GM12878 (cell line): ENCODE measurements around the gene PDLIM4. TPM values are rescaled to one million over a fixed set of nuclear protein-coding genes. Genes with fewer than 3 reads are reported as not detected.

Experiments used
- ATAC-seq: fragments of 200-7000 bp; cut with Tn5 transposase; 3 replicates; pipeline ENCODE4 v1.9.1; 2020; ENCODE audit warnings: mild to moderate bottlenecking, moderate library complexity
- BruUV-seq: library from RNA; stranded (reverse); fragments of 400-500 nt; replicated peaks from 2 replicates; lab custom pipeline; 2021; lab: Mats Ljungman, UMichigan
- CTCF ChIA-PET: fragments of 300-600 bp; sonication (Branson Sonifier 250); formaldehyde crosslinking; extraction: SDS; loops from one replicate; lab custom pipeline; 2021; ENCODE audit warnings: inconsistent platforms; lab: Yijun Ruan, JAX
- POLR2A ChIA-PET: fragments of 350-600 bp; formaldehyde crosslinking; extraction: SDS; loops from one replicate; lab custom pipeline; 2021; ENCODE audit warnings: inconsistent platforms; lab: Charles Lee
- RAD21 ChIA-PET: fragments of 300-600 bp; sonication (Branson Sonifier 250); formaldehyde crosslinking; loops from one replicate; lab custom pipeline; 2023; ENCODE audit warnings: antibody characterized with exemption; ENCODE audit not compliant: unreplicated experiment; lab: Charles Lee
- SMC1A ChIA-PET: fragments of 300-600 bp; sonication (Branson Sonifier 250); formaldehyde crosslinking; loops from one replicate; lab custom pipeline; 2023; ENCODE audit not compliant: unreplicated experiment, uncharacterized antibody; lab: Charles Lee
- DNase-seq: peaks from one replicate; pipeline ENCODE4 v3.0.0-alpha.2; 2011; ENCODE audit warnings: low read depth, low spot score
- FAIRE-seq: peaks from 3 replicates; lab custom pipeline; 2011; peaks lifted over from hg19 to GRCh38; lab: Jason Lieb, UNC
- H2AFZ ChIP-seq: 2 replicates; pipeline ENCODE4 v1.6.0; 2011; ENCODE audit warnings: low read depth, low read length, control low read depth; ENCODE audit not compliant: control insufficient read depth
- H3K27ac ChIP-seq: 2 replicates; pipeline ENCODE4 v1.5.1; 2011; ENCODE audit warnings: control low read depth; ENCODE audit not compliant: control insufficient read depth, insufficient read depth
- H3K27me3 ChIP-seq, 2 experiments: replicated peaks in 1 of 2; 2 replicates each; pipeline versions ENCODE4 v1.6.0 to v1.6.1; 2011; ENCODE audit warnings: low read length in 1 of 2; ENCODE audit not compliant: control insufficient read depth in 2 of 2, insufficient read depth in 2 of 2
- H3K36me3 ChIP-seq, 2 experiments: 2 replicates each; pipeline ENCODE4 v1.5.1; 2011; ENCODE audit warnings: low read length in 1 of 2; ENCODE audit not compliant: control insufficient read depth in 2 of 2, insufficient read depth in 2 of 2
- H3K4me1 ChIP-seq: 2 replicates; pipeline ENCODE4 v1.6.1; 2011; ENCODE audit warnings: mild to moderate bottlenecking, low read length, moderate library complexity, mixed read lengths; ENCODE audit not compliant: control insufficient read depth, insufficient read depth
- H3K4me2 ChIP-seq: 2 replicates; pipeline ENCODE4 v1.6.0; 2011; ENCODE audit warnings: control low read depth; ENCODE audit not compliant: control insufficient read depth, insufficient read depth
- H3K4me3 ChIP-seq: fragments of 200-600 bp; sonication (generic); 2 replicates; pipeline ENCODE4 v1.5.1; 2016
- H3K79me2 ChIP-seq: 2 replicates; pipeline ENCODE4 v1.6.0; 2011; ENCODE audit warnings: low read length; ENCODE audit not compliant: control insufficient read depth, insufficient read depth
- H3K9ac ChIP-seq: 2 replicates; pipeline ENCODE4 v1.8.0; 2011; ENCODE audit warnings: low read length, control low read depth, mixed read lengths; ENCODE audit not compliant: control insufficient read depth, insufficient read depth
- H3K9me3 ChIP-seq: replicated peaks from 3 replicates; pipeline ENCODE4 v1.5.1; 2011; ENCODE audit warnings: mild to moderate bottlenecking, low read length; ENCODE audit not compliant: control insufficient read depth, insufficient read depth
- H4K20me1 ChIP-seq: 2 replicates; pipeline ENCODE4 v1.6.0; 2011; ENCODE audit not compliant: control insufficient read depth, insufficient read depth
- ASH2L ChIP-seq: fragments of 300-600, 200-600 bp; sonication (generic); IDR thresholded peaks from 2 replicates; pipeline ENCODE4 v1.6.1; 2017; ENCODE audit warnings: low read depth, mild to moderate bottlenecking, borderline replicate concordance
- CBX5 ChIP-seq: sonication (generic); IDR thresholded peaks from 2 replicates; pipeline ENCODE4 v1.6.1; 2016; ENCODE audit warnings: low read depth, moderate library complexity, mild to moderate bottlenecking, inconsistent platforms
- EZH2 ChIP-seq: IDR thresholded peaks from 2 replicates; pipeline ENCODE4 v1.6.1; 2012; ENCODE audit warnings: low read depth, mild to moderate bottlenecking, control low read depth, inconsistent platforms, low read length, borderline replicate concordance; ENCODE audit not compliant: control insufficient read depth
- FOXK2 ChIP-seq: fragments of 450-650 bp; IDR thresholded peaks from 2 replicates; pipeline ENCODE4 v1.6.1; 2017; ENCODE audit warnings: mild to moderate bottlenecking, moderate library complexity
- GABPA ChIP-seq: IDR thresholded peaks from 2 replicates; pipeline ENCODE4 v1.6.1; 2014; ENCODE audit warnings: antibody characterized with exemption, low read depth, mild to moderate bottlenecking, inconsistent platforms
- HDAC6 ChIP-seq: fragments of 200-600 bp; sonication (generic); IDR thresholded peaks from one replicate; pipeline ENCODE4 v1.8.0; 2017; ENCODE audit warnings: antibody characterized with exemption; ENCODE audit not compliant: unreplicated experiment
- JUNB ChIP-seq: IDR thresholded peaks from 2 replicates; pipeline ENCODE4 v1.6.1; 2016; ENCODE audit warnings: antibody characterized with exemption, mild to moderate bottlenecking
- RUNX3 ChIP-seq: IDR thresholded peaks from 2 replicates; pipeline ENCODE4 v1.6.1; 2012; ENCODE audit warnings: low read length, inconsistent platforms
- SMC3 ChIP-seq: IDR thresholded peaks from 2 replicates; pipeline ENCODE4 v1.6.1; 2011; ENCODE audit warnings: low read length, improper control_type of control experiment, borderline replicate concordance
- WGBS: methylation state at CpG from one replicate; pipeline ENCODE4 v1.1.6; 2016; ENCODE audit warnings: low lambda C conversion rate; ENCODE audit not compliant: insufficient replicate concordance, insufficient coverage; ENCODE audit errors: missing lambda C conversion rate; 5-methylcytosine and 5-hydroxymethylcytosine counted together
- in situ Hi-C: fragments of 300-500 bp; cut with MboI; formaldehyde crosslinking; loops from 9 replicates; pipeline ENCODE4 v1.14.3; 2018; ENCODE audit warnings: mixed read lengths
- intact Hi-C: fragments of 100-400 bp; cut with micrococcal nuclease; formaldehyde crosslinking; loops from one replicate; pipeline ENCODE4 v1.14.2; 2022; ENCODE audit not compliant: unreplicated experiment
- polyA plus RNA-seq, 11 experiments: library from polyadenylated mRNA; depleted of rRNA in 4 of 11; unstranded in 6 of 11; stranded (reverse) in 5 of 11; fragments of >200 nt; fragmentation: Nextera tagmentation in 4 of 11; fragmentation: Illumina TruSeq in 1 of 11; extraction: Ambion mirVana in 4 of 11; extraction: Trizol in 1 of 11; gene quantifications; 1 replicate in 1 of 11; 2 replicates in 10 of 11; pipeline versions ENCODE4 v1.2.1 to v1.2.3, GENCODE V29; 2011 to 2016; ENCODE audit warnings: inconsistent platforms in 2 of 11, missing spikeins in 2 of 11, low read depth in 1 of 11
- total RNA-seq, 4 experiments: library from RNA; depleted of rRNA in 3 of 4; stranded (reverse); fragments of >200 nt in 3 of 4; fragmentation: Illumina TruSeq in 1 of 4; extraction: Trizol in 1 of 4; gene quantifications; 2 replicates each; pipeline versions ENCODE4 v1.2.1 to v1.2.3, GENCODE V29; 2013 to 2021

Gene PDLIM4
- total and polyA plus RNA-seq, 10 of the 15 experiments (the other 5 are each of a cell fraction or from before 2014, with no cell fraction given) = 0.13 to 1.7 (median 0.39) TPM; not detected in 3

DNA sequence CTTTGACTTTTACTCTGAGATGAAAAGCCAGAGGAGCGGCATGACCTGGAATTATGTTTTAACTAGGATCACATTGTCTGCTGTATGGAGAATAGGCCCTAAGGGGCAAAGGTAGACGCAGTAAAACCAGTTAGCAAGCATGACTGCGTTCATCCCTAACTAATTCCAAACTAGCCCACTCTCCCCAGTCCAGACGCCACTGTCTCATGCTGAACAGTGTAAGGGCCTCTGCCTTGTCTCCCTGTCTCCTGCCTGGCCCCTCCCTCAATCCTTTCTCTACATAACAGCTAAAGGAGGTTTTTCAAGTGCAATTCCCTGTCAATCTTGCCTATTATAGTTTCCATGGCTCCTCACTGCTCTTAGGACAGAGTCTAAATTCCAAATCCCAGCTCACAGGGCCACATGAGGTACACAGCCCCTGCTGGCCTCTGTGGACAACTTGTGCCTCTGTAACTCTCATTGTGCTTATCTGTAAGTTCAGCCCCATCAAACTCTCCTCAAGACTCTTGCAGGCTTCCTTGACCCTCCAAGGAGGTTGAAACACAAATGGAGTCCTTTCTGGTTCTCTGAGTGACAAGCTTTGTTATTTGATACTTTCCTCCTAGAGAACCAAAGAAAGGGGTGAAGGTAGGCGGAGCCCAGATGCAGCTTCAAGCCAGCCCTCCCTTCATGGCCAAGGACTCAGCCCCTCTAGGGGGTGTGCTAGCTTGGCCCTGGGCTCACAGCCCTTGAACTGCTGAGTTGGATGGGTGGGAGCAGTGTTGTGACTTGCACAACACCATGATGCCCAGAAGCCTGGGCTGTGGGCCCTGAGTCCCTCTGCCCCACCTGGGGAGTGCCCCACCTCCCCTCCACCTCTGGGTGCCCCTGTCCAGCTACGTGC is 20.7 kb downstream of the PDLIM4 start:
- H3K9ac ChIP-seq = no peak overlapping the region
- CTCF ChIA-PET = interaction anchor here (1.1 to 3.5 kb wide), 3 partner anchors 10 to 41 kb away, joined by 3 to 16 read pairs (median 4); no protein-coding TSS in a partner anchor
- intact Hi-C loops = no loop called here

GRCh38 chr5:132279801-132280200 is 22.3 kb downstream of the PDLIM4 start:
- no peak overlapping the region for H3K4me3 ChIP-seq
- WGBS = 13% methylated on average over 3 of the region's 3 CpGs
- in situ Hi-C loops (no loop called here), intact Hi-C loops (no loop called here)
- ChIA-PET POLR2A (no interaction called here), CTCF (interaction anchor here (1.0 to 3.5 kb wide), 5 partner anchors 12 to 89 kb away, joined by 3 to 16 read pairs (median 3); partner anchors contain the start of gene SLC22A5), SMC1A (interaction anchor here (0.9 kb wide), 1 partner anchor 88 kb away, joined by 3 read pairs; no protein-coding TSS in a partner anchor), RAD21 (no interaction called here)
- H3K79me2 ChIP-seq = no peaks in the 10 kb centered on the region
- FAIRE-seq = no peak
- no peak overlapping the region for H3K4me2 ChIP-seq
- H3K36me3 ChIP-seq = no peaks in the 10 kb centered on the region
- H2AFZ ChIP-seq = no peak overlapping the region
- no peaks in the 10 kb centered on the region for H4K20me1 ChIP-seq
- H3K4me1 ChIP-seq = no peaks in the 10 kb centered on the region
- peaks cover 0 to 4% of the 10 kb centered on the region in 2 experiments; a peak in 2 of 4 replicates for H3K27me3 ChIP-seq
- H3K9ac ChIP-seq = no peak overlapping the region
- no peak for ATAC-seq
- no peaks in the 10 kb centered on the region for H3K9me3 ChIP-seq
- DNase-seq = no peak
- no peak overlapping the region for H3K27ac ChIP-seq
- no TSS peak for BruUV-seq
- TF ChIP-seq ASH2L (no peak), RUNX3 (no peak), GABPA (no peak), SMC3 (no peak), HDAC6 (no peak), FOXK2 (no peak)

More for the DNA sequence above, 20.7 kb downstream of the PDLIM4 start:
- WGBS = 34% methylated on average over 6 of the region's 6 CpGs
- Histone ChIP-seq H3K4me1 (no peaks in the 10 kb centered on the region), H3K27ac (no peak overlapping the region), H3K4me3 (no peak overlapping the region), H3K4me2 (no peak overlapping the region), H2AFZ (no peak overlapping the region), H4K20me1 (no peaks in the 10 kb centered on the region), H3K79me2 (no peaks in the 10 kb centered on the region), H3K36me3 (no peaks in the 10 kb centered on the region), H3K27me3 (no peaks in the 10 kb centered on the region; a peak in 1 of 4 replicates), H3K9me3 (no peaks in the 10 kb centered on the region)
- ATAC-seq (no peak), DNase-seq (no peak), FAIRE-seq (no peak)
- SMC1A ChIA-PET = interaction anchor here (1.0 kb wide), 1 partner anchor 40 kb away, joined by 3 read pairs; no protein-coding TSS in a partner anchor
- TF ChIP-seq JUNB (no peak), CBX5 (no peak), SMC3 (no peak), EZH2 (no peak)
- no TSS peak for BruUV-seq
- in situ Hi-C loops = no loop called here
- POLR2A ChIA-PET = interaction anchor here (0.5 to 0.6 kb wide), 2 partner anchors 48 to 80 kb away, joined by 3 to 6 read pairs; no protein-coding TSS in a partner anchor
- RAD21 ChIA-PET = interaction anchor here (0.6 to 1.2 kb wide), 3 partner anchors 41 to 136 kb away, joined by 3 read pairs; no protein-coding TSS in a partner anchor
